HG03571 (cell line): ENCODE data around the gene GNA12.
"Not testable (repeated sequence)": the region's sequence is repeated elsewhere in the genome, so short reads cannot be mapped to it uniquely, and the experiment has no call there.

Source experiments
- ATAC-seq: cut with Tn5 transposase; IDR thresholded peaks from one replicate; pipeline ENCODE4 v1.9.1; 2021; ENCODE audit not compliant: unreplicated experiment

The GNA12 gene

GRCh38 chr7:2758673-2759616, 85.2 kb downstream of the GNA12 start:
- ATAC-seq = no peak

- peak; percentile 65 for ATAC-seq
These were observed 86.0 kb downstream of the GNA12 start for GRCh38 chr7:2757904-2758672.

GRCh38 chr7:2757361-2757903, 86.7 kb downstream of the GNA12 start:
- ATAC-seq = no peak

GRCh38 chr7:2755531-2755930, 88.6 kb downstream of the GNA12 start:
- no peak for ATAC-seq

GRCh38 chr7:2754912-2755311, 89.2 kb downstream of the GNA12 start:
- ATAC-seq = no peak

- no peak for ATAC-seq
These were observed 90.0 kb downstream of the GNA12 start for GRCh38 chr7:2754086-2754485.

- ATAC-seq = no peak
These were observed 91.0 kb downstream of the GNA12 start for GRCh38 chr7:2753148-2753547.

GRCh38 chr7:2751086-2751485, 93.0 kb downstream of the GNA12 start:
- no peak for ATAC-seq

GRCh38 chr7:2750004-2750407, 94.1 kb downstream of the GNA12 start:
- no peak for ATAC-seq

- ATAC-seq = not testable (repeated sequence)
These were observed 95.4 kb downstream of the GNA12 start for GRCh38 chr7:2748684-2749083.

GRCh38 chr7:2743523-2744185, 100.5 kb downstream of the GNA12 start:
- ATAC-seq = not testable (repeated sequence)

GRCh38 chr7:2738766-2739549, 105.2 kb downstream of the GNA12 start:
- no peak for ATAC-seq

- no peak for ATAC-seq
These were observed 106.2 kb downstream of the GNA12 start for GRCh38 chr7:2737771-2738540.

GRCh38 chr7:2737005-2737743, 106.9 kb downstream of the GNA12 start:
- not testable (repeated sequence) for ATAC-seq

- ATAC-seq = no peak
These were observed 107.6 kb downstream of the GNA12 start for GRCh38 chr7:2736411-2736914.

- no peak for ATAC-seq
These were observed 108.4 kb downstream of the GNA12 start for GRCh38 chr7:2735744-2736143.

GRCh38 chr7:2734751-2735571, 109.1 kb downstream of the GNA12 start:
- ATAC-seq = no peak
